ENCODE results near the gene FBXO10.
"Not testable (repeated sequence)": the region's sequence is repeated elsewhere in the genome, so short reads cannot be mapped to it uniquely, and the experiment has no call there.

The FBXO10 gene

GRCh38 chr9:37609735-37610397, 33.7 kb upstream of the FBXO10 start:
- Mint-ChIP-seq H3K27me3 (peaks cover 8% of the 10 kb centered on the region), H3K4me3 (no peak overlapping the region), H3K9me3 (no peaks in the 10 kb centered on the region), H3K4me1 (no peaks in the 10 kb centered on the region), H3K27ac (no peak overlapping the region)
- DNase-seq (no peak), ATAC-seq (no peak)

- Mint-ChIP-seq H3K9me3 (no peaks in the 10 kb centered on the region), H3K27ac (no peak overlapping the region), H3K4me3 (no peak overlapping the region)
Observed at GRCh38 chr9:37608250-37608649, 32.1 kb upstream of the FBXO10 start.

GRCh38 chr9:37604296-37604695, 28.1 kb upstream of the FBXO10 start:
- no peak overlapping the region for H3K4me3 Mint-ChIP-seq
- no peak overlapping the region for H3K27ac Mint-ChIP-seq
- DNase-seq (no peak), ATAC-seq (no peak)
- peaks cover 23% of the 10 kb centered on the region for H3K27me3 Mint-ChIP-seq
- no peaks in the 10 kb centered on the region for H3K4me1 Mint-ChIP-seq
- H3K9me3 Mint-ChIP-seq, result no peaks in the 10 kb centered on the region

More at GRCh38 chr9:37608250-37608649, 32.1 kb upstream of the FBXO10 start:
- Mint-ChIP-seq H3K4me1 (no peaks in the 10 kb centered on the region), H3K27me3 (peaks cover 3% of the 10 kb centered on the region)
- ATAC-seq (no peak), DNase-seq (no peak)

- Mint-ChIP-seq H3K9me3 (no peaks in the 10 kb centered on the region), H3K27me3 (peaks cover 23% of the 10 kb centered on the region), H3K4me3 (no peak overlapping the region), H3K4me1 (no peaks in the 10 kb centered on the region), H3K27ac (no peak overlapping the region)
- ATAC-seq, result no peak
- DNase-seq, result no peak
Observed at GRCh38 chr9:37602817-37603216, 26.6 kb upstream of the FBXO10 start.

GRCh38 chr9:37602061-37602460, 25.9 kb upstream of the FBXO10 start:
- not testable (repeated sequence) for H3K27ac Mint-ChIP-seq, ATAC-seq, DNase-seq, H3K4me1 Mint-ChIP-seq, H3K9me3 Mint-ChIP-seq, H3K4me3 Mint-ChIP-seq
- H3K27me3 Mint-ChIP-seq, result peaks cover 25% of the 10 kb centered on the region

- Mint-ChIP-seq H3K4me3 (no peak overlapping the region), H3K27me3 (peaks cover 25% of the 10 kb centered on the region), H3K27ac (no peak overlapping the region), H3K4me1 (peaks cover 11% of the 10 kb centered on the region), H3K9me3 (no peaks in the 10 kb centered on the region)
- ATAC-seq (no peak), DNase-seq (no peak)
Observed at GRCh38 chr9:37596504-37596903, 20.3 kb upstream of the FBXO10 start.

- DNase-seq, result no peak
- ATAC-seq, result no peak
- Mint-ChIP-seq H3K4me3 (peak overlapping the region; percentile 64), H3K9me3 (no peaks in the 10 kb centered on the region), H3K27me3 (peaks cover 15% of the 10 kb centered on the region), H3K4me1 (peaks cover 29% of the 10 kb centered on the region), H3K27ac (no peak overlapping the region)
Observed at GRCh38 chr9:37593883-37594448, 17.8 kb upstream of the FBXO10 start.

GRCh38 chr9:37592108-37592951, 16.1 kb upstream of the FBXO10 start, which contains the start of gene TOMM5:
Gene TOMM5, minus strand, starts transcription at chr9:37592597. Its CDS starts 65 bp downstream, at chr9:37592532.
- H3K4me1 Mint-ChIP-seq, result peaks cover 29% of the 10 kb centered on the region
- no peaks in the 10 kb centered on the region for H3K9me3 Mint-ChIP-seq
- peaks cover 15% of the 10 kb centered on the region for H3K27me3 Mint-ChIP-seq
- H3K4me3 Mint-ChIP-seq, result peak within 1 kb of the TSS; percentile 97 to 98
- peak; percentile 88 to 93 for DNase-seq
- peak within 1 kb of the TSS; percentile 99 for H3K27ac Mint-ChIP-seq
- ATAC-seq, result peak; percentile 99

GRCh38 chr9:37587521-37587920, 11.3 kb upstream of the FBXO10 start:
- ATAC-seq, result no peak
- no peak for DNase-seq
- Mint-ChIP-seq H3K4me1 (peaks cover 42% of the 10 kb centered on the region), H3K9me3 (no peaks in the 10 kb centered on the region), H3K27me3 (no peaks in the 10 kb centered on the region), H3K4me3 (no peak overlapping the region), H3K27ac (no peak overlapping the region)

- no peak for DNase-seq
- ATAC-seq, result no peak
- Mint-ChIP-seq H3K27me3 (no peaks in the 10 kb centered on the region), H3K9me3 (no peaks in the 10 kb centered on the region), H3K4me1 (peaks cover 18% of the 10 kb centered on the region), H3K27ac (no peak overlapping the region), H3K4me3 (no peak overlapping the region)
Observed at GRCh38 chr9:37583522-37584121, 7.4 kb upstream of the FBXO10 start.

- no peaks in the 10 kb centered on the region for H3K27me3 Mint-ChIP-seq
- DNase-seq, result no peak
Observed at GRCh38 chr9:37582548-37583157, 6.5 kb upstream of the FBXO10 start.

GRCh38 chr9:37575511-37575914, 667 bp downstream of the FBXO10 start:
- Mint-ChIP-seq H3K4me3 (peak overlapping the region; percentile 35 to 67), H3K27ac (no peak overlapping the region), H3K9me3 (no peaks in the 10 kb centered on the region), H3K27me3 (no peaks in the 10 kb centered on the region), H3K4me1 (peaks cover 23% of the 10 kb centered on the region)
- DNase-seq (no peak), ATAC-seq (no peak)

More at GRCh38 chr9:37582548-37583157, 6.5 kb upstream of the FBXO10 start:
- no peaks in the 10 kb centered on the region for H3K9me3 Mint-ChIP-seq
- H3K4me1 Mint-ChIP-seq, result peaks cover 18% of the 10 kb centered on the region
- no peak for ATAC-seq
- no peak overlapping the region for H3K4me3 Mint-ChIP-seq
- H3K27ac Mint-ChIP-seq, result no peak overlapping the region

- H3K27ac Mint-ChIP-seq, result no peak overlapping the region
- H3K9me3 Mint-ChIP-seq, result no peaks in the 10 kb centered on the region
- no peaks in the 10 kb centered on the region for H3K27me3 Mint-ChIP-seq
- DNase-seq (no peak), ATAC-seq (no peak)
- H3K4me3 Mint-ChIP-seq, result no peak overlapping the region
- peaks cover 23% of the 10 kb centered on the region for H3K4me1 Mint-ChIP-seq
Observed at GRCh38 chr9:37575001-37575400, 1.2 kb downstream of the FBXO10 start.

- Mint-ChIP-seq H3K27me3 (no peaks in the 10 kb centered on the region), H3K4me3 (no peak overlapping the region), H3K4me1 (peaks cover 23% of the 10 kb centered on the region), H3K27ac (no peak overlapping the region), H3K9me3 (no peaks in the 10 kb centered on the region)
- DNase-seq (no peak), ATAC-seq (no peak)
Observed at GRCh38 chr9:37574241-37574721, 1.9 kb downstream of the FBXO10 start.

- H3K27ac Mint-ChIP-seq, result no peak overlapping the region
- H3K4me1 Mint-ChIP-seq, result peaks cover 13% of the 10 kb centered on the region
- H3K4me3 Mint-ChIP-seq, result no peak overlapping the region
- no peaks in the 10 kb centered on the region for H3K27me3 Mint-ChIP-seq
- ATAC-seq (no peak), DNase-seq (no peak)
- H3K9me3 Mint-ChIP-seq, result no peaks in the 10 kb centered on the region
Observed at GRCh38 chr9:37571282-37571681, 4.9 kb downstream of the FBXO10 start.
